ENCODE data around the gene PTPRF. TPM values are rescaled to one million over a fixed set of nuclear protein-coding genes. Genes with fewer than 3 reads are reported as not detected.
"Not testable (repeated sequence)": the region's sequence is repeated elsewhere in the genome, so short reads cannot be mapped to it uniquely, and the experiment has no call there.

PTPRF gene
- polyA plus RNA-seq, 1 experiment: 97.0 TPM

DNA sequence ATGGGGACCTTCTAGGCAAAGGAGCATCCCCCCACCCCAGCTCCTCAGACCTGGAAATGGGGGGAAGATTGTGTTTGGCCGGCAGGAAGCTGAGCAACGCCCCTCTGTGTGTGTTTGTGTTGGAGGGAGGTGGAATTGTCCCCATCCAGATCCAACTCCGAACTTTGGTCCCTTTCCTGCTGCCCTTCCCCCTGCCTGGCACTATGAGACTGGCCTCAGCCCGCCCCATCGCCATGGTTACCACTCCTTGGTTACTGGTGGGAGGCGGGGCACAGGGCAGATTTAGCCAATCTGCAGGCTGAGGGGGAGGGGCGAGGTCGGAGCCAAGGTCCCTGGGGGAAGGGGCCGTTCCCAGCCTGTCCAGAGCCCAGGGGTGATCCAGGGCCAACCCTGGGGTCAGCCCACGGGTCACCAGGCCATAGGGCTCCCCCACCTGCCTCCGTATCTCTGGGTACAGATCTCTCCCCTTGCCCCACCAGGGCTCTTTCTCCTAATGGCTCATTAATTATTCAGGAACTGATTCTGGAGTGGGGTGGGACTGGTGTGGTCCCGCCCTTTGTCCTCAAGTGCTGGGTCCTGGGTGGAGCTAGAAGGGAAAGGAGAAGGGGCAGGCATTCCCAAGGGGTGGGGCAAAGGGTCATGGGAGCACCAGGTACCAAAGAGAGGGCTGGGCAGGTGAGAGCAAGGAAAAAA is 15.2 kb downstream of the PTPRF start:
- DNase-seq (ENCODE audit: low read depth): no peak
- no peak overlapping the region for H3K4me3 ChIP-seq (ENCODE audit: low read depth, low read length)
- TF ChIP-seq, protein P1, sequence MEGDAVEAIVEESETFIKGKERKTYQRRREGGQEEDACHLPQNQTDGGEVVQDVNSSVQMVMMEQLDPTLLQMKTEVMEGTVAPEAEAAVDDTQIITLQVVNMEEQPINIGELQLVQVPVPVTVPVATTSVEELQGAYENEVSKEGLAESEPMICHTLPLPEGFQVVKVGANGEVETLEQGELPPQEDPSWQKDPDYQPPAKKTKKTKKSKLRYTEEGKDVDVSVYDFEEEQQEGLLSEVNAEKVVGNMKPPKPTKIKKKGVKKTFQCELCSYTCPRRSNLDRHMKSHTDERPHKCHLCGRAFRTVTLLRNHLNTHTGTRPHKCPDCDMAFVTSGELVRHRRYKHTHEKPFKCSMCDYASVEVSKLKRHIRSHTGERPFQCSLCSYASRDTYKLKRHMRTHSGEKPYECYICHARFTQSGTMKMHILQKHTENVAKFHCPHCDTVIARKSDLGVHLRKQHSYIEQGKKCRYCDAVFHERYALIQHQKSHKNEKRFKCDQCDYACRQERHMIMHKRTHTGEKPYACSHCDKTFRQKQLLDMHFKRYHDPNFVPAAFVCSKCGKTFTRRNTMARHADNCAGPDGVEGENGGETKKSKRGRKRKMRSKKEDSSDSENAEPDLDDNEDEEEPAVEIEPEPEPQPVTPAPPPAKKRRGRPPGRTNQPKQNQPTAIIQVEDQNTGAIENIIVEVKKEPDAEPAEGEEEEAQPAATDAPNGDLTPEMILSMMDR (IDR thresholded peaks at IDR 0.05; ENCODE audit: insufficient read depth, low read depth, low read length): no peak
- ChIA-PET CTCF (interaction anchor here (0.8 to 1.7 kb wide), 3 partner anchors 8 to 16 kb away, joined by 3 to 4 read pairs (median 4); partner anchors contain the start of gene PTPRF), POLR2A (no interaction called here)
- H3K36me3 ChIP-seq (ENCODE audit: control insufficient read depth, insufficient read depth, low read length): peaks cover 13% of the 10 kb centered on the region
- H3K27me3 ChIP-seq (ENCODE audit: control insufficient read depth, insufficient read depth, low read length): no peaks in the 10 kb centered on the region

DNA sequence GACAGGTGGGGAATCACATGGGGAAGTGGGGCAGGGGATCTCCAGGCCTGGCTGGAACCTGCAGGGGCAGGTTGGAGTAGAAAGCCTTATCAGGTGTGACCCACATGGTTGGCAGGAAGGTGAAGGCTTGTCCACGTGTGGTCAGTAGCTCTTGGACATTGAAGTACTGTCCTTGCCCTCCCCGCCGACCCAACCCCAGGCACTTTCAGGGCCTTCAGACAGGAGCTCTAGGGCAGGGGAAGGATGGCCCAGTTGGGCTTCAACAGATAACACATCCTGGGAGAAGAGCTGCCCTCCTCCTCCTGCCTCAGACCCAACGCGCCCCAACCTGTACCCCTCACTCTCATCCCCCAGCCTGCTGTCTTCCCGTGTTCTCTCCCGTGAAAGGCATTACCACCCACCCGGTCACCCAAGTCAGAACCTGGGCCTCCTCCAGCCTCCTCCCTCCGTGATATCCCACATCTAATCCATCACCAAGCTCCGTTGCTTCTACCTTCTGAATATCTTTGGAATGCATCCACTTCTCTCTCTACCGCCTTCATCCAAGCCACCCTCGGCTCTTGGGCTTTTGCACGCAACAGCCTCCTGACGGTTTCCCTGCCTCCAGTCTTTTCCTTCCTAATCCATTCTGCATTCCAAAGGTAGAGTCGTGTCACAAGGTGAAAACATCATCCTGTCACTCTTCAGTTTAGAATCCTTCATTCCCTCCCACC is 15.9 kb downstream of the PTPRF start:
- Histone ChIP-seq H3K27me3 (ENCODE audit: control insufficient read depth, insufficient read depth, low read length) (no peaks in the 10 kb centered on the region), H3K4me3 (ENCODE audit: low read depth, low read length) (no peak overlapping the region), H3K36me3 (ENCODE audit: control insufficient read depth, insufficient read depth, low read length) (peaks cover 13% of the 10 kb centered on the region)
- no peak for DNase-seq (ENCODE audit: low read depth)
- POLR2A ChIA-PET: no interaction called here
- TF ChIP-seq, protein P1 (IDR thresholded peaks at IDR 0.05; ENCODE audit: insufficient read depth, low read depth, low read length): no peak
- CTCF ChIA-PET: interaction anchor here (0.7 to 1.7 kb wide), 4 partner anchors 7 to 16 kb away, joined by 3 to 4 read pairs (median 4); partner anchors contain the start of gene PTPRF

DNA sequence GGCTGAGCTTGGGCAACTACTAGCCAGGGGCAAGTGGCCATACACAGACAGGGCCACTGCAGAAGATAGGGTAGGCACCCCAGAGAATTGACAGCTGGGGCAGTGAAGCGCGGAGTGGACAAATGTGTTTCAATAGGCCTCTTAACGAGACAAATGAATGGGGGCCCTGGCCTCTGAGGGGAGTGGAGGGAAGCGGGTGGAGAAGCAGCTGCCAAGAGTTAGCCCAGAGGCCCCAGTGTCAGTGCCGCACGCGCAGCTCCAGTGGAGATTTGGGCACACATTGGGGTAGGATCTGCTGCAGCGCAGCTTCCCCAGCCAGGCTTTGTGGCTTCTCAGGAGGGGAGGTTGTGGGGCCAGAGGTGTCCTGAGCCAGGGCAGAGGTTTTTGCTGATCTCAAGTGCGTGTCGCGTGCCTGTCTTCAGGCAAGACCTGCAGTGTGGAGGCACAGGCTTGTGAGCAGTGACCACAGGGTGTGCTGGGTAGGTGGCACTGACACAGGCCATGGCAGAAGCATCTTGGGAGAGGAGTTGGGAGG is 16.9 kb downstream of the PTPRF start:
- POLR2A ChIA-PET: no interaction called here
- TF ChIP-seq, protein P1 (IDR thresholded peaks at IDR 0.05; ENCODE audit: insufficient read depth, low read depth, low read length): no peak

DNA sequence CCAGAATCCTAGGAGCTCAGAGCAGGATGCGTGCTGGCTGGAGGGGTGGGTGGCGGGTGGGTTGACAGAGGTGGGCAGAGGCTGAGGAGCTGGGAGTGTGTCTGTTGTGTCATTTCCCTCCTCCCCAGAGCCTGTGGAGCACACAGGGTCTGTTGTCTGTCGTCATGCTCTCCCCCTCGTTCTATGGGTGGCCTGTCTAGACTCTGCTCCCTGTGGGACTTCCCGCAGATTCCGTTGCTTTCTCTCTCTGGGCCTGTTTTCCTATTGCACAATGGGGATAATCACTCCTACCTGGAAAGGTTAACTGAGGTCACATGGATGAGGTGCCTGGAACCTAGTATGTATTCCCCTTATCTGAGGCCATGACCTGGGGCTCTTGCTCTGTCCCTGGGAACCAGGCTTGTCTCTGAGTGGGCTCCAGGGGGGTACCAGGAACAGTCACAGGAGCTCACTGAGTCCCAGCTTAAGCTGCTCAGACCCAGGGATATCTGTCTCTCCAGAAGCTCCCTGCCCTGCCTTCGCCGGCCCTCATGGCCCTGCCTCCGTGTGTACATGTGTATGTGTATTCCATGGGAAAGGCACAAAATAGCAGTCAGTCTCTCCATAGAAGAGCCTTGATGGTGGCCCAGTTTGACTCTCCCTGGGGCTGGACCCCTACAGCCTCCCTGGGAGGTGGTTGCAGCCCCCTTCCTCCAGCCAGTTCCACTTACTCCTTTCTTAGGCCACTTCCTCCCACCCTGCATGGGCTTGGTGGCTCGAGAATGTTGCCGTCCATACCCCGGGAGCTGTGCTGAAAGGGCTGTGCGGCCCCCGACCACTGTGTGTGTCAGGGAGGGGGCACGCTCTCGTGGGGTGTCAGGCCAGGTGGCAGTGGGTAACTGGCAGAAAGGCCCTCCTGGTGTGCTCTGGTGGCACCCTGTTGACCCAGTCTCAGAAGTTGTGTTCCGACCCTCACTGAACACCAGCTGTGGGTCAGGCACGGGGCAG is 17.9 kb downstream of the PTPRF start:
- DNase-seq (ENCODE audit: low read depth): no peak
- Histone ChIP-seq H3K36me3 (ENCODE audit: control insufficient read depth, insufficient read depth, low read length) (peaks cover 11% of the 10 kb centered on the region), H3K27me3 (ENCODE audit: control insufficient read depth, insufficient read depth, low read length) (no peaks in the 10 kb centered on the region), H3K4me3 (ENCODE audit: low read depth, low read length) (no peak overlapping the region)
- TF ChIP-seq, protein P1 (IDR thresholded peaks at IDR 0.05; ENCODE audit: insufficient read depth, low read depth, low read length): no peak
- ChIA-PET POLR2A (no interaction called here), CTCF (interaction anchor here (1.1 to 1.7 kb wide), 2 partner anchors 10 to 48 kb away, joined by 3 to 4 read pairs; no protein-coding TSS in a partner anchor)

More for the DNA sequence above, 16.9 kb downstream of the PTPRF start:
- no peak overlapping the region for H3K4me3 ChIP-seq (ENCODE audit: low read depth, low read length)
- no peaks in the 10 kb centered on the region for H3K27me3 ChIP-seq (ENCODE audit: control insufficient read depth, insufficient read depth, low read length)
- DNase-seq (ENCODE audit: low read depth): no peak
- CTCF ChIA-PET: interaction anchor here (1.7 kb wide), 1 partner anchor 17 kb away, joined by 4 read pairs; the partner anchor contains the start of gene PTPRF
- H3K36me3 ChIP-seq (ENCODE audit: control insufficient read depth, insufficient read depth, low read length): peaks cover 13% of the 10 kb centered on the region

DNA sequence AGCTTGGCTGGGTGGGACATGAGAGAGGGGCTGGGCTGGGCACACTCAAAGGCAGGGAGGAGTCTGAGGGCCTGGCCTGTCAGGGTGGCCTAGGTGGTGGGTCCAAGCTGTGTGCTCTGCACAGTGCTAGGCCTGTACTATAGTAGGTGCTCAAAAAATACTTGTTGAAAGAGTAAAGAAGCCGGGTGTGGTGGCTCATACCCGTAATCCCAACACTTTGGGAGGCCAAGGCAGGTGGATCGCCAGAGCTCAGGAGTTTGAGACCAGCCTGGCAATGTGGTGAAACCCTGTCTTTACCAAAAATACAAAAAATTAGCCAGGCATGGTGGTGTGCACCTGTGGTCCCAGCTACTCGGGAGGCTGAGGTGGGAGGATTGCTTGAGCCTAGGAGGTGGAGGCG is 18.7 kb downstream of the PTPRF start:
- H3K4me3 ChIP-seq (ENCODE audit: low read depth, low read length); H3K27me3 ChIP-seq (ENCODE audit: control insufficient read depth, insufficient read depth, low read length); POLR2A ChIA-PET; DNase-seq (ENCODE audit: low read depth): not testable (repeated sequence)
- H3K36me3 ChIP-seq (ENCODE audit: control insufficient read depth, insufficient read depth, low read length): peaks cover 17% of the 10 kb centered on the region
- CTCF ChIA-PET: interaction anchor here (0.6 to 1.7 kb wide), 3 partner anchors 9 to 57 kb away, joined by 3 to 4 read pairs (median 3); no protein-coding TSS in a partner anchor

Data from BJ (cell line).